PC-9 (cell line): ENCODE data around the gene FAM120B. TPM values are rescaled to one million over a fixed set of nuclear protein-coding genes. Genes with fewer than 3 reads are reported as not detected.

Source experiments
- BruUV-seq: library from RNA; stranded (reverse); fragments of 400-500 nt; replicated peaks from 2 replicates; lab custom pipeline; 2021; lab: Mats Ljungman, UMichigan
- CTCF ChIA-PET: fragments of 300-600 bp; sonication (Branson Sonifier 250); formaldehyde crosslinking; loops from one replicate; lab custom pipeline; 2022; ENCODE audit warnings: antibody characterized with exemption; lab: Charles Lee
- POLR2A ChIA-PET: fragments of 300-600 bp; sonication (Branson Sonifier 250); formaldehyde crosslinking; loops from one replicate; lab custom pipeline; 2022; ENCODE audit warnings: antibody characterized with exemption; ENCODE audit not compliant: unreplicated experiment; lab: Charles Lee
- DNase-seq, 2 experiments: peaks; one replicate each; pipeline versions ENCODE4 v3.0.0 to v3.0.0-alpha.2; 2015 to 2022; ENCODE audit warnings: mixed read lengths in 1 of 2
- H2AFZ ChIP-seq: fragments of 200-600 bp; sonication (generic); 2 replicates; pipeline ENCODE4 v1.8.1; 2017; ENCODE audit warnings: antibody characterized with exemption
- H3F3A ChIP-seq: fragments of 200-600 bp; sonication (generic); 2 replicates; pipeline ENCODE4 v1.8.1; 2017; ENCODE audit warnings: antibody characterized with exemption, mild to moderate bottlenecking, low read depth; ENCODE audit not compliant: insufficient read depth
- H3K27ac ChIP-seq: fragments of 200-600 bp; sonication (generic); 2 replicates; pipeline ENCODE4 v1.6.1; 2016; ENCODE audit warnings: mixed run types
- H3K27me3 ChIP-seq: fragments of 200-600 bp; sonication (generic); 2 replicates; pipeline ENCODE4 v1.6.1; 2016; ENCODE audit warnings: low read depth, mixed run types; ENCODE audit not compliant: insufficient read depth
- H3K36me3 ChIP-seq: fragments of 200-600 bp; sonication (generic); 2 replicates; pipeline ENCODE4 v1.6.1; 2016; ENCODE audit warnings: low read depth, mixed run types
- H3K4me1 ChIP-seq: fragments of 200-600 bp; sonication (generic); replicated peaks from 2 replicates; pipeline ENCODE4 v1.6.1; 2016; ENCODE audit warnings: mixed run types; ENCODE audit not compliant: insufficient read depth
- H3K4me2 ChIP-seq: fragments of 200-600 bp; sonication (generic); 2 replicates; pipeline ENCODE4 v1.6.1; 2017; ENCODE audit warnings: mixed run types
- H3K4me3 ChIP-seq: fragments of 200-600 bp; sonication (generic); 2 replicates; pipeline ENCODE4 v1.6.1; 2016; ENCODE audit warnings: mixed run types
- H3K79me2 ChIP-seq: fragments of 200-600 bp; sonication (generic); 2 replicates; pipeline ENCODE4 v1.6.1; 2017; ENCODE audit warnings: low read depth, mixed run types
- H3K9me2 ChIP-seq: fragments of 200-600 bp; sonication (generic); 2 replicates; pipeline ENCODE4 v1.8.1; 2017; ENCODE audit warnings: mild to moderate bottlenecking; ENCODE audit not compliant: insufficient read depth
- H3K9me3 ChIP-seq: fragments of 200-600 bp; sonication (generic); 2 replicates; pipeline ENCODE4 v1.8.1; 2016; ENCODE audit warnings: low read depth; ENCODE audit not compliant: insufficient read depth
- H4K20me1 ChIP-seq: fragments of 200-600 bp; sonication (generic); 2 replicates; pipeline ENCODE4 v1.8.1; 2017; ENCODE audit not compliant: insufficient read depth
- EZH2 ChIP-seq: fragments of 200-600 bp; sonication (generic); IDR thresholded peaks from 2 replicates; pipeline ENCODE4 v1.8.0; 2017; ENCODE audit warnings: antibody characterized with exemption, low read depth
- intact Hi-C: fragments of 100-400 bp; cut with micrococcal nuclease; formaldehyde crosslinking; loops from one replicate; pipeline ENCODE4 v1.10.0; 2022; ENCODE audit not compliant: unreplicated experiment
- total RNA-seq: library from RNA; stranded (reverse); gene quantifications from 2 replicates; pipeline ENCODE4 v1.2.3, GENCODE V29; 2021
- TF ChIP-seq, protein P1 (sequence below): fragments of 200-600 bp; sonication (generic); conservative IDR thresholded peaks from 2 replicates; pipeline ENCODE4 v1.6.1; 2017; ENCODE audit warnings: mixed run types, antibody characterized with exemption, mild to moderate bottlenecking, moderate library complexity

The FAM120B gene
- total RNA-seq, 1 experiment from 2014 or later = 14.3 TPM

GRCh38 chr6:170258407-170258806 is 48.2 kb upstream of the FAM120B start:
- TF ChIP-seq, protein P1, sequence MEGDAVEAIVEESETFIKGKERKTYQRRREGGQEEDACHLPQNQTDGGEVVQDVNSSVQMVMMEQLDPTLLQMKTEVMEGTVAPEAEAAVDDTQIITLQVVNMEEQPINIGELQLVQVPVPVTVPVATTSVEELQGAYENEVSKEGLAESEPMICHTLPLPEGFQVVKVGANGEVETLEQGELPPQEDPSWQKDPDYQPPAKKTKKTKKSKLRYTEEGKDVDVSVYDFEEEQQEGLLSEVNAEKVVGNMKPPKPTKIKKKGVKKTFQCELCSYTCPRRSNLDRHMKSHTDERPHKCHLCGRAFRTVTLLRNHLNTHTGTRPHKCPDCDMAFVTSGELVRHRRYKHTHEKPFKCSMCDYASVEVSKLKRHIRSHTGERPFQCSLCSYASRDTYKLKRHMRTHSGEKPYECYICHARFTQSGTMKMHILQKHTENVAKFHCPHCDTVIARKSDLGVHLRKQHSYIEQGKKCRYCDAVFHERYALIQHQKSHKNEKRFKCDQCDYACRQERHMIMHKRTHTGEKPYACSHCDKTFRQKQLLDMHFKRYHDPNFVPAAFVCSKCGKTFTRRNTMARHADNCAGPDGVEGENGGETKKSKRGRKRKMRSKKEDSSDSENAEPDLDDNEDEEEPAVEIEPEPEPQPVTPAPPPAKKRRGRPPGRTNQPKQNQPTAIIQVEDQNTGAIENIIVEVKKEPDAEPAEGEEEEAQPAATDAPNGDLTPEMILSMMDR = no peak
- no peak for TF ChIP-seq EZH2
- H3K36me3 ChIP-seq = no peaks in the 10 kb centered on the region
- H3K9me2 ChIP-seq = no peaks in the 10 kb centered on the region
- H2AFZ ChIP-seq = no peak overlapping the region
- H3F3A ChIP-seq = no peaks in the 10 kb centered on the region
- no peak overlapping the region for H3K4me3 ChIP-seq
- H3K79me2 ChIP-seq = no peaks in the 10 kb centered on the region
- intact Hi-C loops = no loop called here
- ChIA-PET CTCF (no interaction called here), POLR2A (no interaction called here)
- H3K4me1 ChIP-seq = no peaks in the 10 kb centered on the region
- BruUV-seq = no TSS peak
- H3K4me2 ChIP-seq = no peak overlapping the region
- no peaks in the 10 kb centered on the region for H4K20me1 ChIP-seq
- H3K27ac ChIP-seq = no peak overlapping the region
- H3K9me3 ChIP-seq = no peaks in the 10 kb centered on the region
- DNase-seq = no peak
- peaks cover 93% of the 10 kb centered on the region for H3K27me3 ChIP-seq

DNA sequence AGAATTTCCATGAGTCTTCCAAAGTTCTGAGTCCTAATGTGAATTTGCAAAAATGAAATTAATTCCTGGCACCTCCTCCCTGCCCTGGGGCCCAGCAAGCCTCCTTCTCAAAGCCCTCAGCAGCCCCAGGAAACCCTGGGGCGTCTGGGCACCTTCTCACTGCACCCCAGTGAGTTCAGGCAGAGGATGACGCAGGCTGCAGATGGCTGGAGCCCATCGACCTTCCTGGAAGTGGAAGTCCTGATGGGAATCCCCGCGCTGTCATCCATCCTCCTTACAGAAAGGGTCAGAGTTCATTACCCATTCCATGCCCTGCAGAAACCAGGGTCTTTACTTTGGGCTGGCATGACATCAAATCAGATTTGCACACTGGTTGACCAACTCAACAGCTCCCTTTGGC is 47.3 kb upstream of the FAM120B start:
- H2AFZ ChIP-seq = no peak overlapping the region
- intact Hi-C loops = no loop called here
- H3K27ac ChIP-seq = no peak overlapping the region
- ChIA-PET CTCF (no interaction called here), POLR2A (no interaction called here)
- TF ChIP-seq, protein P1 = no peak
- no peak for TF ChIP-seq EZH2
- H3F3A ChIP-seq = no peaks in the 10 kb centered on the region
- no peaks in the 10 kb centered on the region for H3K9me3 ChIP-seq
- H3K36me3 ChIP-seq = no peaks in the 10 kb centered on the region
- peaks cover 93% of the 10 kb centered on the region for H3K27me3 ChIP-seq
- H3K4me1 ChIP-seq = no peaks in the 10 kb centered on the region
- no peak overlapping the region for H3K4me3 ChIP-seq
- no TSS peak for BruUV-seq
- no peaks in the 10 kb centered on the region for H3K79me2 ChIP-seq
- DNase-seq = no peak
- H3K9me2 ChIP-seq = no peaks in the 10 kb centered on the region
- no peaks in the 10 kb centered on the region for H4K20me1 ChIP-seq
- H3K4me2 ChIP-seq = no peak overlapping the region

DNA sequence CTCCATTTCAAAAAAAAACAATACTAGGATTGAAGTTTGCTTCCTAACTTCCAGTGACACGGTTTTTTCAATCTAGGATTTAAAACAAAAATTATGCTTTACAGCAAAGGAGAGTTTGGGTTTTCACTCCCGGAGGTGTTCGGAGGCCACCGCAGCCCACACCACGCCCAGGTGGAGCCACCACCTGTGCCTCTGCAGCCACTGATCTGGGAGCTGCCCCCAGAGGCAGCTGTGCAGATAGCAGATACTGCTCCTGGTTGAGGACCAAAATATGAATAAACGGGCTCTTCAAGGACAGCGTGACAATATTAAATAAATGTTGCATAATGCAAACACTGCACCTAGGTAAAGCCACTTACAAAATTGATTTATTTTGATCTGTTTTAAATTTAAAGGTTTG is 45.9 kb upstream of the FAM120B start:
- Histone ChIP-seq H3K9me3 (no peaks in the 10 kb centered on the region), H3K36me3 (no peaks in the 10 kb centered on the region), H3K4me1 (no peaks in the 10 kb centered on the region), H2AFZ (no peak overlapping the region), H4K20me1 (no peaks in the 10 kb centered on the region), H3K9me2 (no peaks in the 10 kb centered on the region), H3K27ac (no peak overlapping the region), H3K4me2 (no peak overlapping the region), H3F3A (no peaks in the 10 kb centered on the region), H3K79me2 (no peaks in the 10 kb centered on the region), H3K27me3 (peaks cover 91% of the 10 kb centered on the region), H3K4me3 (no peak overlapping the region)
- POLR2A ChIA-PET = no interaction called here
- no peak for TF ChIP-seq EZH2
- TF ChIP-seq, protein P1 = no peak
- no peak for DNase-seq
- CTCF ChIA-PET = no interaction called here
- no TSS peak for BruUV-seq
- intact Hi-C loops = no loop called here
